ENCODE measurements around the gene PLOD3.

The PLOD3 gene

DNA sequence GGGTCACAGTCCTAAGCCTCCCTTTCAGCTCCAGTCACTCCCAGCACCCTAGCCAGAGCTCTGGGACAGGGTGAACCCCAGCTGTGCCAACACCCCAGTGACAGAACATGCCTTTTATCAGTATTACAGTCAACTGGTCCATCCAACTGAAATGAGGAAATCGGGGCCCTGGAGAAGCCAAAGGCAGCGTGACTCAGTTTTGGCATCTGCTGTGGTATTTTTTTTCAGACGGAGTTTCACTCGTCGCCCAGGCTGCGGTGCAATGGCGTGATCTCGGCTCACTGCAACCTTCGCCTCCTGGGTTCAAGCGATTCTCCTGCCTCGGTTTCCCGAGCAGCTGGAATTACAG, 23.6 kb upstream of the PLOD3 start:
- Histone ChIP-seq H3K36me3 (ENCODE audit: insufficient read depth, low read length) (peaks cover 52% of the 10 kb centered on the region), H3K9me3 (ENCODE audit: insufficient read depth, low read length, severe bottlenecking) (no peaks in the 10 kb centered on the region), H4K20me1 (ENCODE audit: insufficient read depth, low read length) (peaks cover 21% of the 10 kb centered on the region), H3K4me3 (ENCODE audit: low read depth in 1 of 2, low read length in 2 of 2) (no peak overlapping the region), H3K79me2 (ENCODE audit: insufficient read depth, low read length) (peaks cover 44% of the 10 kb centered on the region), H3K9ac (ENCODE audit: low read depth, low read length) (no peak overlapping the region), H2AFZ (ENCODE audit: low read depth, low read length) (no peak overlapping the region), H3K4me2 (ENCODE audit: insufficient read depth, low read length) (no peak overlapping the region), H3K4me1 (ENCODE audit: insufficient read depth, low read length) (peaks cover 26% of the 10 kb centered on the region), H3K27ac (ENCODE audit: low read length) (no peak overlapping the region), H3K27me3 (ENCODE audit: insufficient read depth, low read length, poor library complexity) (no peaks in the 10 kb centered on the region)
- TF ChIP-seq EZH2 (IDR thresholded peaks at IDR 0.05; ENCODE audit: borderline replicate concordance, low read depth, low read length, severe bottlenecking): no peak
- TF ChIP-seq, protein P1, sequence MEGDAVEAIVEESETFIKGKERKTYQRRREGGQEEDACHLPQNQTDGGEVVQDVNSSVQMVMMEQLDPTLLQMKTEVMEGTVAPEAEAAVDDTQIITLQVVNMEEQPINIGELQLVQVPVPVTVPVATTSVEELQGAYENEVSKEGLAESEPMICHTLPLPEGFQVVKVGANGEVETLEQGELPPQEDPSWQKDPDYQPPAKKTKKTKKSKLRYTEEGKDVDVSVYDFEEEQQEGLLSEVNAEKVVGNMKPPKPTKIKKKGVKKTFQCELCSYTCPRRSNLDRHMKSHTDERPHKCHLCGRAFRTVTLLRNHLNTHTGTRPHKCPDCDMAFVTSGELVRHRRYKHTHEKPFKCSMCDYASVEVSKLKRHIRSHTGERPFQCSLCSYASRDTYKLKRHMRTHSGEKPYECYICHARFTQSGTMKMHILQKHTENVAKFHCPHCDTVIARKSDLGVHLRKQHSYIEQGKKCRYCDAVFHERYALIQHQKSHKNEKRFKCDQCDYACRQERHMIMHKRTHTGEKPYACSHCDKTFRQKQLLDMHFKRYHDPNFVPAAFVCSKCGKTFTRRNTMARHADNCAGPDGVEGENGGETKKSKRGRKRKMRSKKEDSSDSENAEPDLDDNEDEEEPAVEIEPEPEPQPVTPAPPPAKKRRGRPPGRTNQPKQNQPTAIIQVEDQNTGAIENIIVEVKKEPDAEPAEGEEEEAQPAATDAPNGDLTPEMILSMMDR (IDR thresholded peaks at IDR 0.05; ENCODE audit: borderline replicate concordance, extremely low read depth, low read length, poor library complexity, severe bottlenecking): no peak
- ATAC-seq (ENCODE audit: insufficient read depth, low read depth): no peak
- no peak for DNase-seq

DNA sequence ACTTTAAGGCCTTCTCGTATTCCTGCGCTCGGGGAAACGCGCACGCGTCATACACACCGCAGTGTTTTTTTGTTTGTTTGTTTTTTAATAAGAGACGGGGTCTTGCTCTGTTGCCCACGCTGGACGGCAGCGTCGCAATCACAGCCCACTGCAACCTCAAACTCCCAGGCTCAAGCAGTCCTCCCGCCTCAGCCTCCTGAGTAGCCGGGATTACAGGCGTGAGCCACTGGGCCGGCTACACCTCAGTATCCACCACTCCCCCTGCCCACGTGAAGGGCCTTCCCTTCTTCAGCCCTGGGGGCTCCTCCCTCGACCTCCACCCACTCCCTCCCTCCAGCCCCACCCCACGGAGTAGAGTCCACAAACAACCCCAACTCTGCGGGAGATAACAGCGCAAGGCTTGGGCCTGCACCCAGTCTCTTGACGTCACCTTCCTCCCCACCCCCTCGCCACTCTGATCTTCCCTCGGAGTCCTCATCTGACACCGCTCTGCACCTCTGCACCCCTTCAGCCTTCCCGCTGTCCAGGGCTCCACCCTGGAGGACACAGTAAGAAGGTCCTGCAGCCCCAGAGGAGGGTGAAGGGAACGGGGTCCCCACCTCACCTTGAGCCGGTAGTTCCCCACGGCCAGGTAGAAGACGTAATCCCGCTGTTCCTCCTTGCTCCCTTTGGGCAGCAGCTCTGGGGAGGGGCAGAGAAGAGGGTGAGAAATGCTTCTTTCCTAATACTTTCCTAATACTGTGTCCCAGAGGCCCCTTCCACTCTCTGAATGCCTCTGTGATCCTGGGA, 23.0 kb upstream of the PLOD3 start:
- no peak overlapping the region for H3K27ac ChIP-seq (ENCODE audit: low read length)
- no peak for DNase-seq
- H3K9me3 ChIP-seq (ENCODE audit: insufficient read depth, low read length, severe bottlenecking): no peaks in the 10 kb centered on the region
- no peak overlapping the region for H3K4me2 ChIP-seq (ENCODE audit: insufficient read depth, low read length)
- no peak overlapping the region for H2AFZ ChIP-seq (ENCODE audit: low read depth, low read length)
- H3K9ac ChIP-seq (ENCODE audit: low read depth, low read length): no peak overlapping the region
- ATAC-seq (ENCODE audit: insufficient read depth, low read depth): no peak
- peaks cover 38% of the 10 kb centered on the region for H3K79me2 ChIP-seq (ENCODE audit: insufficient read depth, low read length)
- peaks cover 57% of the 10 kb centered on the region for H3K36me3 ChIP-seq (ENCODE audit: insufficient read depth, low read length)
- H3K27me3 ChIP-seq (ENCODE audit: insufficient read depth, low read length, poor library complexity): no peaks in the 10 kb centered on the region
- TF ChIP-seq, protein P1 (IDR thresholded peaks at IDR 0.05; ENCODE audit: borderline replicate concordance, extremely low read depth, low read length, poor library complexity, severe bottlenecking): no peak
- no peak for TF ChIP-seq EZH2 (IDR thresholded peaks at IDR 0.05; ENCODE audit: borderline replicate concordance, low read depth, low read length, severe bottlenecking)
- H3K4me3 ChIP-seq (ENCODE audit: low read depth in 1 of 2, low read length in 2 of 2): no peak overlapping the region
- H3K4me1 ChIP-seq (ENCODE audit: insufficient read depth, low read length): peaks cover 20% of the 10 kb centered on the region
- peaks cover 24% of the 10 kb centered on the region for H4K20me1 ChIP-seq (ENCODE audit: insufficient read depth, low read length)

DNA sequence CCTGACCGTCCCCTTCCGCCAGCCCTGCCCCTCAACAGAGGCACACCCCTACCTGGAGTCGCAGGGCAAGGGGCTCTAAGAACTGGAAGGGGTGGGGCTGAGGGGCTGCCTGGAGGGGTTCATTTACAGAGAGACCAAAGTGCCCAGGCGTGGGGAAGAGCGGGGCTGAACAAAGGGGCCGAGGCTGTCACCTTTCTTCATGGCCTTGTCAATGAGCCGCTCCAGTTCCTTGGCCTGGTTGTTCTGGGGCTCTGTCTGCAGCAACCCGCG, 22.5 kb upstream of the PLOD3 start:
- ATAC-seq (ENCODE audit: insufficient read depth, low read depth) (no peak), DNase-seq (no peak)
- no peak overlapping the region for H3K9ac ChIP-seq (ENCODE audit: low read depth, low read length)
- H3K27me3 ChIP-seq (ENCODE audit: insufficient read depth, low read length, poor library complexity): no peaks in the 10 kb centered on the region
- TF ChIP-seq, protein P1 (IDR thresholded peaks at IDR 0.05; ENCODE audit: borderline replicate concordance, extremely low read depth, low read length, poor library complexity, severe bottlenecking): no peak
- TF ChIP-seq EZH2 (IDR thresholded peaks at IDR 0.05; ENCODE audit: borderline replicate concordance, low read depth, low read length, severe bottlenecking): no peak
- H3K9me3 ChIP-seq (ENCODE audit: insufficient read depth, low read length, severe bottlenecking): no peaks in the 10 kb centered on the region
- H2AFZ ChIP-seq (ENCODE audit: low read depth, low read length): no peak overlapping the region
- H3K79me2 ChIP-seq (ENCODE audit: insufficient read depth, low read length): peaks cover 33% of the 10 kb centered on the region
- H3K4me2 ChIP-seq (ENCODE audit: insufficient read depth, low read length): no peak overlapping the region
- peaks cover 62% of the 10 kb centered on the region for H3K36me3 ChIP-seq (ENCODE audit: insufficient read depth, low read length)
- H3K4me3 ChIP-seq (ENCODE audit: low read depth in 1 of 2, low read length in 2 of 2): no peak overlapping the region
- no peak overlapping the region for H3K27ac ChIP-seq (ENCODE audit: low read length)
- H4K20me1 ChIP-seq (ENCODE audit: insufficient read depth, low read length): peaks cover 28% of the 10 kb centered on the region
- H3K4me1 ChIP-seq (ENCODE audit: insufficient read depth, low read length): peaks cover 15% of the 10 kb centered on the region
